ENCODE measurements around the gene COL23A1. TPM values are rescaled to one million over a fixed set of nuclear protein-coding genes. Genes with fewer than 3 reads are reported as not detected.

COL23A1 gene
- total RNA-seq, 2 experiments from 2014 or later: 0.11 TPM; not detected in 1

Other genes starting within 250 kb of the COL23A1 start
- gene CLK4, start 36.7 kb upstream of the COL23A1 start, total RNA-seq: 10 to 100 TPM; 21.1 to 24.2 TPM
- 10 to 100 TPM; 11.4 to 12.8 TPM for gene ZNF354A, start 140.3 kb upstream of the COL23A1 start, total RNA-seq